ENCODE results near the gene FLYWCH2. TPM values are rescaled to one million over a fixed set of nuclear protein-coding genes. Genes with fewer than 3 reads are reported as not detected.
A peak's percentile ranks its signal among the peaks of the same experiment; 100 is the strongest.

FLYWCH2 gene
- total RNA-seq, 1 experiment from 2014 or later, result 33.7 TPM

DNA sequence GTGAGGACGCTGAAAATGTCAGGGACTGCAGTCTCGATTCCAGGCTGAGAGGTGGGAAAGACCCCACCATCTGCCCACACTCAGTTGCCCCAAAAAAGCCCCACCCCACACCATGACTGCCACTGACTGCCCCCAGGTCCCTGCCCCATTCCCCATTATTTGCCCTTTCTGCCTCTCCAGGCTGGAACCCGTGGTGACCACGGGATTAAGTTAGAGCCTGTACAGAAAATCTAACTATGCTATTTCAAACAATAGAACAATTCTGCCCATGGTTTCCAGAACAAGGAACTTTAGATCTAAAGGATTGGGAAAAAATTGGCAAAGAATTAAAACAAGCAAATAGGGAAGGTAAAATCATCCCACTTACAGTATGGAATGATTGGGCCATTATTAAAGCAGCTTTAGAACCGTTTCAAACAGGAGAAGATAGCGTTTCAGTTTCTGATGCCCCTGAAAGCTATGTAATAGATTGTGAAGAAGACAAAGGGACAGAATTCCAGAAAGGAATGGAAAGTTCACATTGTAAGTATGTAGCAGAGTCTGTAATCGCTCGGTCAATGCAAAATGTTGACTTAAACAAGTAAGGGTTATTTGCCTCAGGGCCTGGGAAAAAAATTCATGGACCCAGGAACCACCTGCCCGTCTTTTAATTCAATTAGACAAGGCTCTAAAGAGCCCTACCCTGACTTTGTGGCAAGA is 43.1 kb downstream of the FLYWCH2 start:
- Histone ChIP-seq H3K4me1 (ENCODE audit: control insufficient read depth in 1 of 2, insufficient read depth in 2 of 2, low read length in 2 of 2) (peaks cover 0 to 11% of the 10 kb centered on the region in 2 experiments; a peak in 3 of 4 replicates), H3K4me2 (ENCODE audit: low read length) (0 out of 2 replicates have a peak overlapping the region, but pooled peaks have one; percentile 39), H3K27ac (ENCODE audit: low read depth, low read length) (no peak overlapping the region), H3K9ac (ENCODE audit: low read length) (no peak overlapping the region), H2AFZ (ENCODE audit: low read depth, low read length, poor library complexity, severe bottlenecking) (no peak overlapping the region), H3K27me3 (ENCODE audit: insufficient read depth, low read length) (no peaks in the 10 kb centered on the region), H3K9me3 (ENCODE audit: control insufficient read depth in 1 of 2, insufficient read depth in 1 of 2, low read depth in 1 of 2, low read length in 2 of 2) (no peaks in the 10 kb centered on the region), H3K36me3 (ENCODE audit: control insufficient read depth in 1 of 2, insufficient read depth in 2 of 2, low read length in 2 of 2) (peaks cover 1 to 2% of the 10 kb centered on the region in 2 experiments; a peak in 1 of 4 replicates), H4K20me1 (ENCODE audit: insufficient read depth) (no peaks in the 10 kb centered on the region), H3K79me2 (ENCODE audit: insufficient read depth, low read length) (peaks cover 20% of the 10 kb centered on the region), H3K4me3 (replicated peaks in 1 of 2; ENCODE audit: low read depth in 1 of 2, low read length in 2 of 2) (no peak overlapping the region), H3K9me2 (ENCODE audit: insufficient read depth) (no peaks in the 10 kb centered on the region)
- CTCF ChIA-PET, result interaction anchor here (1.2 to 1.5 kb wide), 9 partner anchors 10 to 87 kb away, joined by 5 to 16 read pairs (median 7); partner anchors contain the start of genes FLYWCH1, FLYWCH2 and KREMEN2
- BruUV-seq (replicated peaks), result no TSS peak
- DNase-seq (ENCODE audit: low read depth, low spot score) (no peak), ATAC-seq (no peak)
- intact Hi-C loops (cut with micrococcal nuclease), result no loop called here
- POLR2A ChIA-PET, result interaction anchor here (0.5 to 1.2 kb wide), 2 partner anchors 16 to 43 kb away, joined by 3 to 5 read pairs; partner anchors contain the start of gene FLYWCH2
- RAD21 ChIA-PET (ENCODE audit: low non-redundant PET in 1 of 2, low total read pairs in 2 of 2, uncharacterized antibody in 2 of 2, unreplicated experiment in 2 of 2), result interaction anchor here in 1 of 2 experiments (1.2 kb wide), 1 partner anchor 87 kb away, joined by 5 read pairs; no protein-coding TSS in a partner anchor
- no peak for TF ChIP-seq EZH2 (IDR thresholded peaks at IDR 0.05)
- TF ChIP-seq SRF (IDR thresholded peaks at IDR 0.05; ENCODE audit: low read depth), result no peak

DNA sequence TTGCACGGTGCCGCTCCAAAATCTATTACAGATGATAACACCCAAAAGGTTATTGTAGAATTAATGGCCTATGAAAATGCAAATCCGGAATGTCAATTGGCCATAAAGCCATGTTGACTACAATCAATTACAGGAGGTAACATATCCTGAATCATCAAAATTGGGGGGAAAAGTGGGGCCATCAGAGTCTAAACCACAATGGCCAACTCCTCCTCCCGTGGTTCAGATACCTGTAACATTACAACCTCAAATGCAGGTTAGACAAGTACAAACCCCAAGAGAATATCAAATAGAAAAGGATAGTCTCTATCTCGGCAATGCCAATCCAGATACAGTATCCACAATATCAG is 43.6 kb downstream of the FLYWCH2 start:
- no peaks in the 10 kb centered on the region for H3K9me3 ChIP-seq (ENCODE audit: control insufficient read depth in 1 of 2, insufficient read depth in 1 of 2, low read depth in 1 of 2, low read length in 2 of 2)
- H3K4me3 ChIP-seq (replicated peaks in 1 of 2; ENCODE audit: low read depth in 1 of 2, low read length in 2 of 2), result no peak overlapping the region
- no peak overlapping the region for H2AFZ ChIP-seq (ENCODE audit: low read depth, low read length, poor library complexity, severe bottlenecking)
- H3K9ac ChIP-seq (ENCODE audit: low read length), result no peak overlapping the region
- H3K36me3 ChIP-seq (ENCODE audit: control insufficient read depth in 1 of 2, insufficient read depth in 2 of 2, low read length in 2 of 2), result peaks cover 0 to 2% of the 10 kb centered on the region in 2 experiments; a peak in 1 of 4 replicates
- no peaks in the 10 kb centered on the region for H4K20me1 ChIP-seq (ENCODE audit: insufficient read depth)
- no peak for DNase-seq (ENCODE audit: low read depth, low spot score)
- peak overlapping the region; percentile 39 for H3K4me2 ChIP-seq (ENCODE audit: low read length)
- ChIA-PET POLR2A (interaction anchor here (1.0 to 1.2 kb wide), 2 partner anchors 21 to 43 kb away, joined by 3 to 5 read pairs; partner anchors contain the start of gene FLYWCH2), CTCF (interaction anchor here (0.9 to 1.5 kb wide), 12 partner anchors 11 to 134 kb away, joined by 3 to 16 read pairs (median 7); partner anchors contain the start of genes FLYWCH1, FLYWCH2 and KREMEN2), RAD21 (ENCODE audit: low non-redundant PET in 1 of 2, low total read pairs in 2 of 2, uncharacterized antibody in 2 of 2, unreplicated experiment in 2 of 2) (interaction anchor here in 1 of 2 experiments (1.2 kb wide), 1 partner anchor 88 kb away, joined by 5 read pairs; no protein-coding TSS in a partner anchor)
- intact Hi-C loops (cut with micrococcal nuclease), result no loop called here
- BruUV-seq (replicated peaks), result no TSS peak
- peaks cover 17% of the 10 kb centered on the region; the same call in 1 of the 2 replicates for H3K79me2 ChIP-seq (ENCODE audit: insufficient read depth, low read length)
- no peaks in the 10 kb centered on the region for H3K27me3 ChIP-seq (ENCODE audit: insufficient read depth, low read length)
- ATAC-seq, result no peak
- TF ChIP-seq ELF1 (IDR thresholded peaks at IDR 0.05; ENCODE audit: borderline replicate concordance, low read depth) (no peak), SIN3A (IDR thresholded peaks at IDR 0.05; ENCODE audit: low read depth) (no peak), EZH2 (IDR thresholded peaks at IDR 0.05) (no peak), ZNF274 (IDR thresholded peaks at IDR 0.05; ENCODE audit: low read depth, low read length) (no peak), POLR2AphosphoS5 (IDR thresholded peaks at IDR 0.05; ENCODE audit: low read depth, low read length) (no peak), CBX3 (IDR thresholded peaks at IDR 0.05; ENCODE audit: low read depth) (no peak), CEBPB (IDR thresholded peaks at IDR 0.05; ENCODE audit: low read depth) (no peak), EZH2phosphoT487 (IDR thresholded peaks at IDR 0.05; ENCODE audit: borderline replicate concordance) (no peak), SP1 (IDR thresholded peaks at IDR 0.05; ENCODE audit: low read depth) (no peak; the same call in 1 of the 2 replicates), SRF (IDR thresholded peaks at IDR 0.05; ENCODE audit: low read depth) (no peak), POLR2A (IDR thresholded peaks at IDR 0.05; ENCODE audit: borderline replicate concordance, extremely low read depth, insufficient read depth, insufficient read length) (no peak)
- TF ChIP-seq, protein P1, sequence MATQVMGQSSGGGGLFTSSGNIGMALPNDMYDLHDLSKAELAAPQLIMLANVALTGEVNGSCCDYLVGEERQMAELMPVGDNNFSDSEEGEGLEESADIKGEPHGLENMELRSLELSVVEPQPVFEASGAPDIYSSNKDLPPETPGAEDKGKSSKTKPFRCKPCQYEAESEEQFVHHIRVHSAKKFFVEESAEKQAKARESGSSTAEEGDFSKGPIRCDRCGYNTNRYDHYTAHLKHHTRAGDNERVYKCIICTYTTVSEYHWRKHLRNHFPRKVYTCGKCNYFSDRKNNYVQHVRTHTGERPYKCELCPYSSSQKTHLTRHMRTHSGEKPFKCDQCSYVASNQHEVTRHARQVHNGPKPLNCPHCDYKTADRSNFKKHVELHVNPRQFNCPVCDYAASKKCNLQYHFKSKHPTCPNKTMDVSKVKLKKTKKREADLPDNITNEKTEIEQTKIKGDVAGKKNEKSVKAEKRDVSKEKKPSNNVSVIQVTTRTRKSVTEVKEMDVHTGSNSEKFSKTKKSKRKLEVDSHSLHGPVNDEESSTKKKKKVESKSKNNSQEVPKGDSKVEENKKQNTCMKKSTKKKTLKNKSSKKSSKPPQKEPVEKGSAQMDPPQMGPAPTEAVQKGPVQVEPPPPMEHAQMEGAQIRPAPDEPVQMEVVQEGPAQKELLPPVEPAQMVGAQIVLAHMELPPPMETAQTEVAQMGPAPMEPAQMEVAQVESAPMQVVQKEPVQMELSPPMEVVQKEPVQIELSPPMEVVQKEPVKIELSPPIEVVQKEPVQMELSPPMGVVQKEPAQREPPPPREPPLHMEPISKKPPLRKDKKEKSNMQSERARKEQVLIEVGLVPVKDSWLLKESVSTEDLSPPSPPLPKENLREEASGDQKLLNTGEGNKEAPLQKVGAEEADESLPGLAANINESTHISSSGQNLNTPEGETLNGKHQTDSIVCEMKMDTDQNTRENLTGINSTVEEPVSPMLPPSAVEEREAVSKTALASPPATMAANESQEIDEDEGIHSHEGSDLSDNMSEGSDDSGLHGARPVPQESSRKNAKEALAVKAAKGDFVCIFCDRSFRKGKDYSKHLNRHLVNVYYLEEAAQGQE (IDR thresholded peaks at IDR 0.05; ENCODE audit: low read depth), result no peak
- H3K9me2 ChIP-seq (ENCODE audit: insufficient read depth), result no peaks in the 10 kb centered on the region
- H3K4me1 ChIP-seq (ENCODE audit: control insufficient read depth in 1 of 2, insufficient read depth in 2 of 2, low read length in 2 of 2), result peaks cover 0 to 11% of the 10 kb centered on the region in 2 experiments; a peak in 3 of 4 replicates
- no peak overlapping the region for H3K27ac ChIP-seq (ENCODE audit: low read depth, low read length)
